Peyer's patch (tissue), 4 donors: Measurements from ENCODE around the gene RAB1B. TPM values are rescaled to one million over a fixed set of nuclear protein-coding genes. Genes with fewer than 3 reads are reported as not detected.

Source experiments
- DNase-seq, 3 donors: peaks; one replicate each; pipeline ENCODE4 v3.0.0-alpha.2; 2017 to 2019
- H3K27ac ChIP-seq, 4 donors: fragments of 200-600 bp; sonication (generic); one replicate each; pipeline ENCODE4 v1.5.1; 2016 to 2019
- H3K27me3 ChIP-seq, 2 donors: fragments of 200-600 bp; sonication (generic); one replicate each; pipeline ENCODE4 v1.5.1; 2019
- H3K36me3 ChIP-seq, 3 donors: fragments of 200-600 bp; sonication (generic); one replicate each; pipeline ENCODE4 v1.5.1; 2016 to 2019
- H3K4me1 ChIP-seq, 4 donors: fragments of 200-600 bp; sonication (generic); one replicate each; pipeline ENCODE4 v1.5.1; 2016 to 2019
- H3K4me3 ChIP-seq, 4 donors: fragments of 200-600 bp; sonication (generic); 1 replicate in 3 of 4; 2 replicates in 1 of 4; pipeline ENCODE4 v1.5.1; 2016 to 2019; ENCODE audit warnings: mild to moderate bottlenecking in 1 of 4
- H3K9me3 ChIP-seq, 4 donors: fragments of 200-600 bp; sonication (generic); one replicate each; pipeline ENCODE4 v1.5.1; 2016 to 2019; ENCODE audit warnings: mild to moderate bottlenecking in 1 of 4
- CTCF ChIP-seq, 6 experiments: fragments of 450-650 bp in 4 of 6; fragments of 200-600 bp in 2 of 6; sonication (generic) in 1 of 6; IDR thresholded peaks; one replicate each; pipeline ENCODE4 v1.5.1; 2017 to 2019; ENCODE audit warnings: antibody characterized with exemption in 6 of 6, mild to moderate bottlenecking in 3 of 6, moderate library complexity in 1 of 6
- POLR2A ChIP-seq, 2 donors: fragments of 450-650 bp; IDR thresholded peaks; one replicate each; pipeline ENCODE4 v1.5.1; 2017; ENCODE audit warnings: antibody characterized with exemption in 2 of 2, mild to moderate bottlenecking in 2 of 2, moderate library complexity in 2 of 2
- total RNA-seq, 4 donors: library from RNA; depleted of rRNA; stranded (reverse); fragments of >200 nt; gene quantifications; one replicate each; pipeline ENCODE4 v1.1.0, GENCODE V29; 2016

Gene RAB1B
- total RNA-seq, 4 donors from 2014 or later = 80.0 to 161 (median 103) TPM

DNA sequence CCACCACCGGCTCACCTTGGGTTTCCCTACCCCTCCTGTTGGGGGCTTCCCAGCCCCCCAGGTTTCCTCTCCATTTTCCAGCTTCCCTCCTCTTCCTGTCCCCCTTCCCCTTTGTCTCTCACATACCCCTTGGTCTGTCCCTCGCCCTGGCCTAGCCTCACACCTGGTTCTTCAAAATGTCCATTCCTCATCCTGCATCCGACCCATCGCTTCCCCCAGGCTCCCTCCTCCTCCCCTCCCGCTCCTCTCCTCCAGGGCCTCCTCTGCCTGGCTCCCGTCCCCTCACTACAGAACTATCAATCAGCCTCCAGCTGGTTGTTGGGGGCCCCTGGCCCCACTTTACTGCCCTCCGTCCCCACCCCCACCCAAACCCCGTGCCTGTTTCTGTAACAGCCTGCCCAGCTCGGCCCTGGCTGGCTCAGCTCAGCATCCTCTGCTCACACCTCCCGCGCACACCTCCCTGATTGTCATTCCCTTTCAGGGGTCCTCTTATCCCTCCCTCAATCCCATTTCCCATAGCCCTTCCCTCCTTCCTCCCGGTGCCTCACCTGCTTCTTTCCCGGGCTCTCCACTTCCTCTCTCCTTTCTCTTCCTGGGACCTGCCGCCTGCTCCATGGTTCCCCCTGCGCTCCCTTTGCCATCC, 10.8 kb downstream of the RAB1B start:
- Histone ChIP-seq H3K4me1 (peaks cover 3 to 28% (median 19%) of the 10 kb centered on the region in 4 donors), H3K4me3 (no peak overlapping the region), H3K36me3 (peaks cover 0 to 27% (median 0%) of the 10 kb centered on the region in 3 donors), H3K9me3 (no peaks in the 10 kb centered on the region), H3K27ac (no peak overlapping the region), H3K27me3 (no peaks in the 10 kb centered on the region)
- no peak for DNase-seq
- no peak for TF ChIP-seq CTCF (IDR thresholded peaks at IDR 0.05)
- no peak for TF ChIP-seq POLR2A (IDR thresholded peaks at IDR 0.05)

- Histone ChIP-seq H3K4me3 (no peak overlapping the region), H3K36me3 (peaks cover 0 to 27% (median 0%) of the 10 kb centered on the region in 3 donors), H3K27ac (no peak overlapping the region), H3K9me3 (no peaks in the 10 kb centered on the region), H3K27me3 (no peaks in the 10 kb centered on the region), H3K4me1 (peaks cover 3 to 28% (median 19%) of the 10 kb centered on the region in 4 donors)
- TF ChIP-seq POLR2A (IDR thresholded peaks at IDR 0.05) (no peak), CTCF (IDR thresholded peaks at IDR 0.05) (no peak)
- DNase-seq = no peak
Observed at GRCh38 chr11:66280428-66280827, 12.0 kb downstream of the RAB1B start.

DNA sequence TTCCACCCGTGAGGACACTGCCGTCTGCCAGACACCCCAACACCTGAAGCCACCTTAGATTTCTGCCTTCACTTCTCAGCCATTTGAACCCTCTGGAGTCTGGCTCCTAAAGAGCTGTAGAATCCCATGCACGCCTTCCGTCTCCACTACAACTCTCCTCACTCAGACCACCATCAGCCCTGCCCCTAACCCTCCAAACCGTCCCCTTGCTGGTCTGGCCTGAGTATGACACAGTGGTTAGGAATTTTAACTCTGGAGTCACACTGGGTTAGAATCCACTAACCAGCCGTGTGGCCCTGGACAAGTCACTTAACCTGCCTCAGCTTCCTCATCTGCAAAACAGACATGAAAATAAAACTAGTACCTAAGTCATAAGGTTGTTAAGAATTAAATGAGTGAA, 12.6 kb downstream of the RAB1B start:
- no peak for DNase-seq
- no peak for TF ChIP-seq POLR2A (IDR thresholded peaks at IDR 0.05)
- no peak for TF ChIP-seq CTCF (IDR thresholded peaks at IDR 0.05)
- peaks cover 0 to 23% (median 0%) of the 10 kb centered on the region in 3 donors for H3K36me3 ChIP-seq
- H3K9me3 ChIP-seq = no peaks in the 10 kb centered on the region
- no peak overlapping the region for H3K4me3 ChIP-seq
- H3K4me1 ChIP-seq = peaks cover 3 to 28% (median 19%) of the 10 kb centered on the region in 4 donors
- H3K27ac ChIP-seq = no peak overlapping the region
- no peaks in the 10 kb centered on the region for H3K27me3 ChIP-seq

GRCh38 chr11:66281776-66282467, 13.5 kb downstream of the RAB1B start:
- no peak for DNase-seq
- Histone ChIP-seq H3K9me3 (no peaks in the 10 kb centered on the region), H3K4me1 (peaks cover 3 to 29% (median 19%) of the 10 kb centered on the region in 4 donors), H3K36me3 (peaks cover 0 to 16% (median 0%) of the 10 kb centered on the region in 3 donors), H3K4me3 (no peak overlapping the region), H3K27me3 (no peaks in the 10 kb centered on the region), H3K27ac (peak overlapping the region in 1 of 4 donors; percentile 13)
- no peak for TF ChIP-seq POLR2A (IDR thresholded peaks at IDR 0.05)
- TF ChIP-seq CTCF (IDR thresholded peaks at IDR 0.05) = no peak

GRCh38 chr11:66282468-66283455, 14.3 kb downstream of the RAB1B start:
- H3K4me3 ChIP-seq = no peak overlapping the region
- H3K9me3 ChIP-seq = no peaks in the 10 kb centered on the region
- peak; percentile 98 to 100 (median 100) for DNase-seq
- H3K36me3 ChIP-seq = peaks cover 0 to 16% (median 0%) of the 10 kb centered on the region in 3 donors
- no peaks in the 10 kb centered on the region for H3K27me3 ChIP-seq
- peak; percentile 98 to 99 (median 99) for TF ChIP-seq CTCF (IDR thresholded peaks at IDR 0.05)
- TF ChIP-seq POLR2A (IDR thresholded peaks at IDR 0.05) = peak in 1 of 2 donors; percentile 15
- peaks cover 3 to 30% (median 17%) of the 10 kb centered on the region in 4 donors for H3K4me1 ChIP-seq
- peak overlapping the region in 1 of 4 donors; percentile 13 for H3K27ac ChIP-seq
